HepG2 (cell line): ENCODE data around the gene EARS2. TPM values are rescaled to one million over a fixed set of nuclear protein-coding genes. Genes with fewer than 3 reads are reported as not detected.

Source experiments
- ATAC-seq: fragments of 200-7000 bp; cut with Tn5 transposase; 3 replicates; pipeline ENCODE4 v1.9.1; 2020; ENCODE audit warnings: mild to moderate bottlenecking, moderate library complexity
- BruUV-seq: library from RNA; stranded (reverse); fragments of 400-500 nt; replicated peaks from 2 replicates; lab custom pipeline; 2021; lab: Mats Ljungman, UMichigan
- CTCF ChIA-PET: fragments of 300-600 bp; formaldehyde crosslinking; extraction: SDS; loops from one replicate; lab custom pipeline; 2021; ENCODE audit warnings: low total read pairs, inconsistent platforms, low intra/inter-chr PET ratio; lab: Yijun Ruan, JAX
- POLR2A ChIA-PET: fragments of 350-600 bp; sonication (Branson Sonifier 250); formaldehyde crosslinking; loops from one replicate; lab custom pipeline; 2020; ENCODE audit warnings: antibody characterized with exemption, inconsistent platforms; lab: Yijun Ruan, JAX
- DNase-seq: peaks from one replicate; pipeline ENCODE4 v3.0.0-alpha.2; 2015; ENCODE audit warnings: low spot score
- FAIRE-seq: peaks from 3 replicates; lab custom pipeline; 2011; peaks lifted over from hg19 to GRCh38; lab: Jason Lieb, UNC
- H2AFZ ChIP-seq: one replicate; pipeline ENCODE4 v1.6.1; 2011; ENCODE audit warnings: low read length, inconsistent platforms
- H3K27ac ChIP-seq: fragments of 300-600 bp; 3 replicates; pipeline ENCODE4 v1.8.0; 2011; ENCODE audit warnings: mixed run types, mild to moderate bottlenecking, mixed read lengths, low read length, inconsistent platforms; ENCODE audit not compliant: insufficient read depth; ENCODE audit errors: extremely low read length
- H3K27me3 ChIP-seq, 2 experiments: fragments of 200-600 bp in 1 of 2; 2 replicates in 1 of 2; 3 replicates in 1 of 2; pipeline versions ENCODE4 v1.6.0 to v1.8.0; 2011; ENCODE audit warnings: low read length in 2 of 2, mild to moderate bottlenecking in 2 of 2, moderate library complexity in 2 of 2, inconsistent platforms in 1 of 2; ENCODE audit not compliant: insufficient read depth in 2 of 2, control insufficient read depth in 1 of 2
- H3K36me3 ChIP-seq, 2 experiments: fragments of 200-600 bp in 1 of 2; replicated peaks in 1 of 2; 2 replicates in 1 of 2; 3 replicates in 1 of 2; pipeline versions ENCODE4 v1.5.1 to v1.8.0; 2011; ENCODE audit warnings: low read length in 2 of 2, inconsistent platforms in 1 of 2; ENCODE audit not compliant: insufficient read depth in 2 of 2, control insufficient read depth in 1 of 2
- H3K4me1 ChIP-seq: 2 replicates; pipeline ENCODE4 v1.5.1; 2012; ENCODE audit warnings: low read length, inconsistent platforms; ENCODE audit not compliant: insufficient read depth
- H3K4me2 ChIP-seq: 2 replicates; pipeline ENCODE4 v1.6.0; 2011; ENCODE audit warnings: low read depth, low read length, inconsistent platforms
- H3K4me3 ChIP-seq, 3 experiments: fragments of 200-600 bp in 1 of 3; sonication (generic), shearing (Covaris generic) in 1 of 3; replicated peaks in 1 of 3; 2 replicates each; pipeline ENCODE4 v1.5.1; 2011 to 2016; ENCODE audit warnings: low read length in 3 of 3, inconsistent platforms in 2 of 3, low read depth in 2 of 3, mild to moderate bottlenecking in 2 of 3, control low read depth in 1 of 3, mixed read lengths in 1 of 3; ENCODE audit not compliant: insufficient read depth in 1 of 3
- H3K79me2 ChIP-seq: one replicate; pipeline ENCODE4 v1.6.1; 2011; ENCODE audit warnings: low read length, inconsistent platforms; ENCODE audit not compliant: insufficient read depth
- H3K9ac ChIP-seq: 2 replicates; pipeline ENCODE4 v1.6.0; 2011; ENCODE audit warnings: mild to moderate bottlenecking, low read depth, low read length, inconsistent platforms; ENCODE audit not compliant: insufficient read depth
- H3K9me3 ChIP-seq: 2 replicates; pipeline ENCODE4 v1.5.1; 2012; ENCODE audit warnings: mild to moderate bottlenecking, low read length
- H4K20me1 ChIP-seq: 2 replicates; pipeline ENCODE4 v1.6.0; 2011; ENCODE audit warnings: inconsistent platforms, mild to moderate bottlenecking, low read length, moderate library complexity; ENCODE audit not compliant: insufficient read depth
- FIP1L1 ChIP-seq: fragments of 200-400 bp; formaldehyde crosslinking; IDR thresholded peaks from 2 replicates; pipeline ENCODE4 v1.6.1; 2018; ENCODE audit warnings: low read depth, mild to moderate bottlenecking, low read length, moderate library complexity, borderline replicate concordance; ENCODE audit not compliant: insufficient read depth
- LCORL ChIP-seq, 2 experiments: fragments of 450-650 bp in 1 of 2; sonication (generic) in 1 of 2; formaldehyde crosslinking in 1 of 2; IDR thresholded peaks; 2 replicates each; pipeline versions ENCODE4 v1.5.0 to v1.6.1; 2017 to 2020; ENCODE audit warnings: antibody characterized with exemption in 1 of 2, missing genetic modification reagents in 1 of 2
- MAFF ChIP-seq: IDR thresholded peaks from 2 replicates; pipeline ENCODE4 v1.6.1; 2011; ENCODE audit warnings: low read depth, low read length, improper control_type of control experiment
- MEIS2 ChIP-seq: sonication (generic); formaldehyde crosslinking; IDR thresholded peaks from 2 replicates; pipeline ENCODE4 v1.9.0; 2021; ENCODE audit warnings: mild to moderate bottlenecking, missing genetic modification reagents
- NFIB ChIP-seq: sonication (generic); formaldehyde crosslinking; IDR thresholded peaks from 2 replicates; pipeline ENCODE4 v1.9.0; 2021; ENCODE audit warnings: missing genetic modification reagents, mild to moderate bottlenecking, borderline replicate concordance
- ZNF513 ChIP-seq: sonication (generic); formaldehyde crosslinking; conservative IDR thresholded peaks from 2 replicates; pipeline ENCODE4 v1.5.0; 2020; ENCODE audit warnings: missing genetic modification reagents
- ZNF678 ChIP-seq: sonication (generic); formaldehyde crosslinking; IDR thresholded peaks from 2 replicates; pipeline ENCODE4 v1.4.0; 2020; ENCODE audit warnings: mild to moderate bottlenecking, missing genetic modification reagents
- WGBS: methylation state at CpG from one replicate; pipeline ENCODE4 v1.1.6; 2017; ENCODE audit warnings: low lambda C conversion rate; 5-methylcytosine and 5-hydroxymethylcytosine counted together
- in situ Hi-C: cut with HindIII; loops from 2 replicates; pipeline ENCODE4 v1.10.0; 2017; ENCODE audit warnings: low pct_unique_long_range_greater_than_20kb; ENCODE audit not compliant: extremely low pct_ligation_motif_present
- intact Hi-C: fragments of 100-400 bp; cut with micrococcal nuclease; formaldehyde crosslinking; loops from one replicate; pipeline ENCODE4 v1.10.0; 2022; ENCODE audit not compliant: unreplicated experiment
- polyA plus RNA-seq, 8 experiments: library from polyadenylated mRNA; depleted of rRNA in 3 of 8; stranded (reverse) in 7 of 8; unstranded in 1 of 8; fragments of >200 nt; fragmentation: Illumina TruSeq in 4 of 8; extraction: Trizol in 4 of 8; gene quantifications; 2 replicates each; pipeline versions ENCODE4 v1.2.1 to v1.2.3, GENCODE V29; 2011 to 2016; ENCODE audit warnings: low read depth in 4 of 8, missing spikeins in 1 of 8, mixed read lengths in 1 of 8; ENCODE audit not compliant: insufficient read depth in 1 of 8
- total RNA-seq, 5 experiments: library from RNA; depleted of rRNA; stranded (reverse); fragments of >200 nt; fragmentation: Illumina TruSeq; extraction: Trizol; gene quantifications; 2 replicates each; pipeline ENCODE4 v1.2.3, GENCODE V29; 2016; ENCODE audit warnings: low read depth in 1 of 5
- TF ChIP-seq, protein P1 (sequence below): sonication (generic); formaldehyde crosslinking; IDR thresholded peaks from 2 replicates; pipeline ENCODE4 v1.5.0; 2020; ENCODE audit warnings: mild to moderate bottlenecking, missing genetic modification reagents

Gene EARS2
- total and polyA plus RNA-seq, 2 of the 13 experiments (the other 11 are each of a cell fraction or from before 2014, with no cell fraction given) = 49.4 to 80.4 TPM

DNA sequence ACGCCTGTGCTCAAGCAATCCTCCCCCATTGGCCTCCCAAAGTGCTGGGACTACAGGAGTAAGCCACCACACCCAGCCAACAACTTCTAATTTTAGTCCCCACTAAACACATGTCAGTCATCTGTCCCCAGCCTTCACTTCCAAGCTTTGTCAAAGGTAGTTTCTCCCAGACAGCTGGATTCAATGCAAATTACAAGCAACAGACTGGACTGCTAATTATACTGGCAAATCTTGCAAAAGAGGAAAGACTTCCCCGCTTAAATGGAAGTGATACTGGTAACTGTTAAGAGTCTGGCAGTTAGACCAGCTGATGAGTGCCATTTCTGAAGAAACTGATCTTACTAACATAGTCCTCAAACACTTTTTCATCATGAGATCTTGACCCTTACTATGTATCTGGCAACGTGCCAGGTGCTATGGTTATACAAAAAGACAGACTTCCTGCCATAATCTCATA lies 38.7 kb downstream of the EARS2 start (continued):
- TF ChIP-seq LCORL (IDR thresholded peaks at IDR 0.05) (peak; percentile 98), LCORL (CRISPR knock-in tag; IDR thresholded peaks at IDR 0.05) (no peak), FIP1L1 (no peak), ZNF513 (CRISPR knock-in tag) (no peak), MEIS2 (CRISPR knock-in tag) (no peak), ZNF678 (CRISPR knock-in tag) (no peak)
- TF ChIP-seq, protein P1, sequence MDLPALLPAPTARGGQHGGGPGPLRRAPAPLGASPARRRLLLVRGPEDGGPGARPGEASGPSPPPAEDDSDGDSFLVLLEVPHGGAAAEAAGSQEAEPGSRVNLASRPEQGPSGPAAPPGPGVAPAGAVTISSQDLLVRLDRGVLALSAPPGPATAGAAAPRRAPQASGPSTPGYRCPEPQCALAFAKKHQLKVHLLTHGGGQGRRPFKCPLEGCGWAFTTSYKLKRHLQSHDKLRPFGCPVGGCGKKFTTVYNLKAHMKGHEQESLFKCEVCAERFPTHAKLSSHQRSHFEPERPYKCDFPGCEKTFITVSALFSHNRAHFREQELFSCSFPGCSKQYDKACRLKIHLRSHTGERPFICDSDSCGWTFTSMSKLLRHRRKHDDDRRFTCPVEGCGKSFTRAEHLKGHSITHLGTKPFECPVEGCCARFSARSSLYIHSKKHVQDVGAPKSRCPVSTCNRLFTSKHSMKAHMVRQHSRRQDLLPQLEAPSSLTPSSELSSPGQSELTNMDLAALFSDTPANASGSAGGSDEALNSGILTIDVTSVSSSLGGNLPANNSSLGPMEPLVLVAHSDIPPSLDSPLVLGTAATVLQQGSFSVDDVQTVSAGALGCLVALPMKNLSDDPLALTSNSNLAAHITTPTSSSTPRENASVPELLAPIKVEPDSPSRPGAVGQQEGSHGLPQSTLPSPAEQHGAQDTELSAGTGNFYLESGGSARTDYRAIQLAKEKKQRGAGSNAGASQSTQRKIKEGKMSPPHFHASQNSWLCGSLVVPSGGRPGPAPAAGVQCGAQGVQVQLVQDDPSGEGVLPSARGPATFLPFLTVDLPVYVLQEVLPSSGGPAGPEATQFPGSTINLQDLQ (CRISPR knock-in tag) = no peak

DNA sequence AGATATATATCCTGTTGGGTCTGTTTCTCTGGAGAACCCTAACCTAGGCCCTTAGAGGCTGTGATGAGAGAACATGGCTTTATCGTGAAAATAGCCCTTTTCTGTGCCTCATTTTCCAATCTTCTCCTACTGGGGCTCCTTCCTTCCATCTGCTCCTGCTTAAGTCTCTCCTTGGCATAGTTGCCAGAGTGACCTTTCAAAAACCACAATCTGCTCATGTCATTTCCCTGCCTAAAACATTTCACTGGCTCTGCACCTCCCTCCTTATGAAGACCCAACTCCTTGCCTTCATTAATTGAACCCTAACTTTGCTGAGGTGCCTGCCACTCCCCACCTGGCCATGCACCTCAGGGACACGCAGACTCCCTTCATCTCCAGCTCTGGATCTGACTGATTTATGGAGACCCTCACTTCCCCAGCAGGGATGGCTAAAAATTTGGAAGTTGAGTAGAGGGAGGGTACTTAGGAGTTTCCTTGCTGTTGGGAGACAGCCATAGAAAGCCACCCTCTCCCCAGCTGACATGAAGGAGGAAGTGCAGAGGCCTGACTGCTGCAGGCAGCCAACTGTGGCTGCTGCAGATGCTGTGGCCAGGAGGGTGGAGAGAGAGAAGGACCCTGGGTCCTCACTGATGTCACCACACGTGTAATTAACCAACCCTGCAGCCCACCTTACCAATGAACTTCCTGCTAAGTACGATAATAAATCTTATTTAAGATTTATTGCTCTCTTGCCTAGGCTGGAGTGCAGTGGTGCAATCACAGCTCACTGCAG lies 40.6 kb downstream of the EARS2 start:
- ChIA-PET CTCF (no interaction called here), POLR2A (interaction anchor here (0.7 to 3.2 kb wide), 2 partner anchors 23 to 45 kb away, joined by 3 to 11 read pairs; no protein-coding TSS in a partner anchor)
- H3K9me3 ChIP-seq = no peaks in the 10 kb centered on the region
- no peak overlapping the region for H3K9ac ChIP-seq
- DNase-seq (no peak), ATAC-seq (no peak), FAIRE-seq (no peak)
- no peaks in the 10 kb centered on the region for H3K27me3 ChIP-seq
- H3K36me3 ChIP-seq = peaks cover 2 to 13% of the 10 kb centered on the region in 2 experiments; a peak in 4 of 5 replicates
- no peak overlapping the region for H3K27ac ChIP-seq
- H2AFZ ChIP-seq = no peak overlapping the region
- H3K79me2 ChIP-seq = no peaks in the 10 kb centered on the region
- peaks cover 29% of the 10 kb centered on the region for H3K4me1 ChIP-seq
- no peaks in the 10 kb centered on the region for H4K20me1 ChIP-seq
- H3K4me3 ChIP-seq = no peak overlapping the region
- H3K4me2 ChIP-seq = no peak overlapping the region
- no peak for TF ChIP-seq MAFF
- TF ChIP-seq NFIB (CRISPR knock-in tag) = 0 out of 2 replicates have a peak, but pooled peaks have one; percentile 45
- intact Hi-C loops = no loop called here
- no TSS peak for BruUV-seq
- 95% methylated on average over 4 of the region's 4 CpGs for WGBS
- in situ Hi-C loops = no loop called here
